Measurements from ENCODE around the gene RBL2.
A peak's percentile ranks its signal among the peaks of the same experiment; 100 is the strongest.

GRCh38 chr16:53404959-53405358 lies 29.3 kb upstream of the RBL2 start:
- peak in 1 of 6 experiments; percentile 24 for TF ChIP-seq CTCF (IDR thresholded peaks at IDR 0.05)
- TF ChIP-seq POLR2A (IDR thresholded peaks at IDR 0.05), result no peak
